GM18870 (cell line): ENCODE measurements around the gene KDM5A.

Experiments used
- ATAC-seq: cut with Tn5 transposase; IDR thresholded peaks from one replicate; pipeline ENCODE4 v1.9.1; 2021; ENCODE audit warnings: moderate library complexity; ENCODE audit not compliant: unreplicated experiment

The KDM5A gene

GRCh38 chr12:275812-276211 lies 113.3 kb downstream of the KDM5A start:
- ATAC-seq, result no peak

- no peak for ATAC-seq
These were observed 115.7 kb downstream of the KDM5A start for GRCh38 chr12:273382-273781.

- no peak for ATAC-seq
These were observed 116.2 kb downstream of the KDM5A start for GRCh38 chr12:272942-273341.

GRCh38 chr12:271161-271560 lies 118.0 kb downstream of the KDM5A start:
- ATAC-seq, result no peak

GRCh38 chr12:269191-269590 lies 119.9 kb downstream of the KDM5A start:
- ATAC-seq, result no peak

GRCh38 chr12:268483-268840 lies 120.7 kb downstream of the KDM5A start:
- no peak for ATAC-seq

GRCh38 chr12:267581-268482 lies 121.3 kb downstream of the KDM5A start:
- no peak for ATAC-seq

- ATAC-seq, result no peak
These were observed 124.0 kb downstream of the KDM5A start for GRCh38 chr12:265096-265495.

GRCh38 chr12:264269-264668 lies 124.9 kb downstream of the KDM5A start:
- no peak for ATAC-seq

GRCh38 chr12:263574-263973 lies 125.5 kb downstream of the KDM5A start:
- no peak for ATAC-seq

- ATAC-seq, result no peak
These were observed 126.3 kb downstream of the KDM5A start, which contains the start of gene SLC6A13 for GRCh38 chr12:262817-263216. SLC6A13 (minus strand) TSS chr12:262836; CDS start chr12:260052, 2,784 bp downstream.

- no peak for ATAC-seq
These were observed 127.0 kb downstream of the KDM5A start for GRCh38 chr12:262113-262512.

GRCh38 chr12:257521-258321 lies 131.4 kb downstream of the KDM5A start:
- no peak for ATAC-seq

GRCh38 chr12:256958-257357 lies 132.2 kb downstream of the KDM5A start:
- ATAC-seq, result no peak

GRCh38 chr12:256225-256624 lies 132.9 kb downstream of the KDM5A start:
- ATAC-seq, result no peak

- no peak for ATAC-seq
These were observed 134.2 kb downstream of the KDM5A start for GRCh38 chr12:254912-255311.

- ATAC-seq, result no peak
These were observed 135.1 kb downstream of the KDM5A start for GRCh38 chr12:254039-254438.

- ATAC-seq, result no peak
These were observed 135.8 kb downstream of the KDM5A start for GRCh38 chr12:253116-253831.

- ATAC-seq, result no peak
These were observed 136.5 kb downstream of the KDM5A start for GRCh38 chr12:252636-253035.

GRCh38 chr12:247271-247670 lies 141.8 kb downstream of the KDM5A start:
- no peak for ATAC-seq

- no peak for ATAC-seq
These were observed 145.7 kb downstream of the KDM5A start for GRCh38 chr12:243381-243780.
